ENCODE measurements around the gene ATXN1. TPM values are rescaled to one million over a fixed set of nuclear protein-coding genes. Genes with fewer than 3 reads are reported as not detected.

Gene ATXN1
- total and polyA plus RNA-seq, 2 of the 13 experiments (the other 11 are each of a cell fraction or from before 2014, with no cell fraction given), result 20.7 to 39.5 TPM

GRCh38 chr6:16806363-16806762 lies 45.1 kb upstream of the ATXN1 start:
- WGBS (ENCODE audit: low lambda C conversion rate), result 74% methylated on average over 2 of the region's 2 CpGs
- TF ChIP-seq ATF7-NPFF (CRISPR knock-in tag; IDR thresholded peaks at IDR 0.05; ENCODE audit: low read depth) (no peak), ZNF768 (CRISPR knock-in tag; IDR thresholded peaks at IDR 0.05) (peak; percentile 36; the same call in 1 of the 2 replicates)
- Histone ChIP-seq H4K20me1 (ENCODE audit: insufficient read depth, low read length) (no peaks in the 10 kb centered on the region), H3K27ac (ENCODE audit: extremely low read length, insufficient read depth, low read length) (no peak overlapping the region), H3K79me2 (ENCODE audit: insufficient read depth, low read length) (no peaks in the 10 kb centered on the region), H3K4me3 (replicated peaks in 1 of 3; ENCODE audit: insufficient read depth in 1 of 3, low read depth in 2 of 3, low read length in 3 of 3) (no peak overlapping the region), H3K9me3 (ENCODE audit: low read length) (peaks cover 17% of the 10 kb centered on the region), H3K4me1 (ENCODE audit: insufficient read depth, low read length) (peaks cover 73% of the 10 kb centered on the region), H3K36me3 (replicated peaks in 1 of 2; ENCODE audit: control insufficient read depth in 1 of 2, insufficient read depth in 2 of 2, low read length in 2 of 2) (no peaks in the 10 kb centered on the region), H3K27me3 (ENCODE audit: control insufficient read depth in 1 of 2, insufficient read depth in 2 of 2, low read length in 2 of 2) (no peaks in the 10 kb centered on the region), H3K4me2 (ENCODE audit: low read depth, low read length) (no peak overlapping the region), H2AFZ (ENCODE audit: low read length) (no peak overlapping the region), H3K9ac (ENCODE audit: insufficient read depth, low read depth, low read length) (no peak overlapping the region)
- no TSS peak for BruUV-seq (replicated peaks)
- ChIA-PET CTCF (ENCODE audit: low intra/inter-chr PET ratio, low total read pairs) (no interaction called here), POLR2A (no interaction called here)
- no peak for ATAC-seq
- no peak for FAIRE-seq
- in situ Hi-C loops (cut with HindIII; ENCODE audit: extremely low pct_ligation_motif_present, low pct_unique_long_range_greater_than_20kb), result no loop called here
- intact Hi-C loops (cut with micrococcal nuclease; ENCODE audit: unreplicated experiment), result no loop called here
- DNase-seq (ENCODE audit: low spot score), result no peak

- H3K9me3 ChIP-seq (ENCODE audit: low read length), result peaks cover 14% of the 10 kb centered on the region
- in situ Hi-C loops (cut with HindIII; ENCODE audit: extremely low pct_ligation_motif_present, low pct_unique_long_range_greater_than_20kb) (no loop called here), intact Hi-C loops (cut with micrococcal nuclease; ENCODE audit: unreplicated experiment) (no loop called here)
- FAIRE-seq, result no peak
- TF ChIP-seq CEBPG (CRISPR knock-in tag; IDR thresholded peaks at IDR 0.05) (peak; percentile 60), CEBPB (IDR thresholded peaks at IDR 0.05; ENCODE audit: borderline replicate concordance, low read depth, low read length) (0 out of 2 replicates have a peak, but pooled peaks have one; percentile 13)
- TF ChIP-seq, protein P1, sequence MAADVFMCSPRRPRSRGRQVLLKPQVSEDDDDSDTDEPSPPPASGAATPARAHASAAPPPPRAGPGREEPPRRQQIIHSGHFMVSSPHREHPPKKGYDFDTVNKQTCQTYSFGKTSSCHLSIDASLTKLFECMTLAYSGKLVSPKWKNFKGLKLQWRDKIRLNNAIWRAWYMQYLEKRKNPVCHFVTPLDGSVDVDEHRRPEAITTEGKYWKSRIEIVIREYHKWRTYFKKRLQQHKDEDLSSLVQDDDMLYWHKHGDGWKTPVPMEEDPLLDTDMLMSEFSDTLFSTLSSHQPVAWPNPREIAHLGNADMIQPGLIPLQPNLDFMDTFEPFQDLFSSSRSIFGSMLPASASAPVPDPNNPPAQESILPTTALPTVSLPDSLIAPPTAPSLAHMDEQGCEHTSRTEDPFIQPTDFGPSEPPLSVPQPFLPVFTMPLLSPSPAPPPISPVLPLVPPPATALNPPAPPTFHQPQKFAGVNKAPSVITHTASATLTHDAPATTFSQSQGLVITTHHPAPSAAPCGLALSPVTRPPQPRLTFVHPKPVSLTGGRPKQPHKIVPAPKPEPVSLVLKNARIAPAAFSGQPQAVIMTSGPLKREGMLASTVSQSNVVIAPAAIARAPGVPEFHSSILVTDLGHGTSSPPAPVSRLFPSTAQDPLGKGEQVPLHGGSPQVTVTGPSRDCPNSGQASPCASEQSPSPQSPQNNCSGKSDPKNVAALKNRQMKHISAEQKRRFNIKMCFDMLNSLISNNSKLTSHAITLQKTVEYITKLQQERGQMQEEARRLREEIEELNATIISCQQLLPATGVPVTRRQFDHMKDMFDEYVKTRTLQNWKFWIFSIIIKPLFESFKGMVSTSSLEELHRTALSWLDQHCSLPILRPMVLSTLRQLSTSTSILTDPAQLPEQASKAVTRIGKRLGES (CRISPR knock-in tag; IDR thresholded peaks at IDR 0.05; ENCODE audit: borderline replicate concordance), result no peak
- BruUV-seq (replicated peaks), result no TSS peak
- no peak overlapping the region for H2AFZ ChIP-seq (ENCODE audit: low read length)
- H3K9ac ChIP-seq (ENCODE audit: insufficient read depth, low read depth, low read length), result no peak overlapping the region
- peak; percentile 23 for DNase-seq (ENCODE audit: low spot score)
- peaks cover 82% of the 10 kb centered on the region for H3K4me1 ChIP-seq (ENCODE audit: insufficient read depth, low read length)
- peak overlapping the region; percentile 21; the same call in 1 of the 2 replicates for H3K4me2 ChIP-seq (ENCODE audit: low read depth, low read length)
- H3K79me2 ChIP-seq (ENCODE audit: insufficient read depth, low read length), result no peaks in the 10 kb centered on the region
- H3K27me3 ChIP-seq (ENCODE audit: control insufficient read depth in 1 of 2, insufficient read depth in 2 of 2, low read length in 2 of 2), result no peaks in the 10 kb centered on the region
- H4K20me1 ChIP-seq (ENCODE audit: insufficient read depth, low read length), result no peaks in the 10 kb centered on the region
- no peak overlapping the region for H3K27ac ChIP-seq (ENCODE audit: extremely low read length, insufficient read depth, low read length)
- H3K4me3 ChIP-seq (replicated peaks in 1 of 3; ENCODE audit: insufficient read depth in 1 of 3, low read depth in 2 of 3, low read length in 3 of 3), result no peak overlapping the region
- no peaks in the 10 kb centered on the region for H3K36me3 ChIP-seq (replicated peaks in 1 of 2; ENCODE audit: control insufficient read depth in 1 of 2, insufficient read depth in 2 of 2, low read length in 2 of 2)
- ChIA-PET CTCF (ENCODE audit: low intra/inter-chr PET ratio, low total read pairs) (no interaction called here), POLR2A (interaction anchor here (1.1 kb wide), 1 partner anchor 16 kb away, joined by 3 read pairs; no protein-coding TSS in a partner anchor)
- WGBS (ENCODE audit: low lambda C conversion rate), result 22% methylated on average over 5 of the region's 5 CpGs
- ATAC-seq, result no peak
Observed at GRCh38 chr6:16805243-16805950, 44.1 kb upstream of the ATXN1 start.
